ENCODE measurements around the gene ANKRD63. TPM values are rescaled to one million over a fixed set of nuclear protein-coding genes. Genes with fewer than 3 reads are reported as not detected.
A peak's percentile ranks its signal among the peaks of the same experiment; 100 is the strongest.

Gene ANKRD63
- total and polyA plus RNA-seq, 2 of the 8 experiments (the other 6 are each of a cell fraction or from before 2014, with no cell fraction given) = 0.18 to 0.26 TPM

GRCh38 chr15:40277471-40277870 lies 5.4 kb downstream of the ANKRD63 start:
- Histone ChIP-seq H3K4ac (replicated peaks; ENCODE audit: insufficient read length, low read depth, low read length) (no peak overlapping the region), H3K4me2 (ENCODE audit: insufficient read depth in 1 of 2, low read depth in 2 of 2, low read length in 2 of 2) (no peak overlapping the region), H3K14ac (ENCODE audit: insufficient read length) (no peak overlapping the region), H3K4me1 (replicated peaks in 1 of 4; ENCODE audit: control insufficient read depth in 3 of 4, insufficient read depth in 4 of 4, low read length in 3 of 4) (peaks cover 7 to 24% (median 16%) of the 10 kb centered on the region in 4 experiments), H2BK15ac (ENCODE audit: low read length) (no peak overlapping the region; the same call in 1 of the 2 replicates), H3K27me3 (replicated peaks in 1 of 4; ENCODE audit: control insufficient read depth in 3 of 4, extremely low read depth in 1 of 4, insufficient read depth in 3 of 4, low read length in 3 of 4) (peaks cover 21 to 36% (median 29%) of the 10 kb centered on the region in 4 experiments; a peak in 6 of 7 replicates), H4K20me1 (replicated peaks in 1 of 2; ENCODE audit: control insufficient read depth in 1 of 2, insufficient read depth in 2 of 2, low read length in 2 of 2) (no peaks in the 10 kb centered on the region), H3K9me3 (ENCODE audit: insufficient read depth in 2 of 2, low read depth in 1 of 2, low read length in 1 of 2) (no peaks in the 10 kb centered on the region), H3K27ac (ENCODE audit: low read depth, low read length) (no peak overlapping the region), H3K23ac (ENCODE audit: insufficient read length) (no peak overlapping the region), H3K23me2 (ENCODE audit: low read depth, low read length) (peaks cover 12% of the 10 kb centered on the region; the same call in 1 of the 2 replicates), H3K79me2 (ENCODE audit: control insufficient read depth in 1 of 2, insufficient read depth in 2 of 2, low read length in 2 of 2) (no peaks in the 10 kb centered on the region), H3K79me1 (ENCODE audit: low read depth, low read length) (no peaks in the 10 kb centered on the region), H2BK20ac (ENCODE audit: low read length) (no peak overlapping the region), H2BK12ac (ENCODE audit: low read depth, low read length) (no peak overlapping the region), H4K5ac (ENCODE audit: insufficient read length, low read depth, low read length) (no peak overlapping the region), H4K91ac (replicated peaks; ENCODE audit: insufficient read length, low read length) (no peak overlapping the region), H2AK5ac (ENCODE audit: low read depth, low read length) (no peak overlapping the region), H3K18ac (ENCODE audit: extremely low read depth, low read length) (no peak overlapping the region), H3K9ac (replicated peaks in 1 of 4; ENCODE audit: extremely low read depth in 1 of 4, low read depth in 3 of 4, low read length in 3 of 4) (no peak overlapping the region), H3K36me3 (ENCODE audit: control insufficient read depth in 2 of 4, insufficient read depth in 4 of 4, low read length in 3 of 4) (peaks cover 0 to 11% (median 0%) of the 10 kb centered on the region in 4 experiments; a peak in 1 of 8 replicates), H2BK120ac (replicated peaks; ENCODE audit: low read depth, low read length) (no peak overlapping the region), H2BK5ac (ENCODE audit: low read depth, low read length) (0 out of 2 replicates have a peak overlapping the region, but pooled peaks have one; percentile 52), H3K4me3 (ENCODE audit: extremely low read depth in 1 of 4, insufficient read depth in 2 of 4, low read depth in 3 of 4, low read length in 4 of 4) (no peak overlapping the region), H3K56ac (replicated peaks; ENCODE audit: insufficient read length, low read depth, low read length) (no peak overlapping the region), H2AFZ (ENCODE audit: low read length) (no peak overlapping the region), H4K8ac (ENCODE audit: extremely low read depth, insufficient read depth, low read length) (no peak overlapping the region)
- WGBS, 2 experiments (ENCODE audit: extremely low coverage in 1 of 2, insufficient coverage in 1 of 2, insufficient read length in 1 of 2, insufficient replicate concordance in 2 of 2, low coverage in 1 of 2, low lambda C conversion rate in 2 of 2, missing lambda C conversion rate in 1 of 2) = 77% methylated on average over 16 of the region's 16 CpGs; no CpG with 5 or more reads in 1 of the 2 experiments
- POLR2A ChIA-PET (ENCODE audit: partially characterized antibody) = interaction anchor here (1.7 kb wide), 1 partner anchor 12 kb away, joined by 5 read pairs; no protein-coding TSS in a partner anchor
- FAIRE-seq (no peak), DNase-seq (ENCODE audit: low read depth in 1 of 2, low spot score in 2 of 2) (no peak)
- CTCF ChIA-PET (ENCODE audit: partially characterized antibody) = interaction anchor here (2.1 to 27.9 kb wide), 7 partner anchors 15 to 239 kb away, joined by 4 to 1340 read pairs (median 295); partner anchors contain the start of genes CCDC9B, INAFM2, PAK6 and PLCB2
- TF ChIP-seq, protein P1, sequence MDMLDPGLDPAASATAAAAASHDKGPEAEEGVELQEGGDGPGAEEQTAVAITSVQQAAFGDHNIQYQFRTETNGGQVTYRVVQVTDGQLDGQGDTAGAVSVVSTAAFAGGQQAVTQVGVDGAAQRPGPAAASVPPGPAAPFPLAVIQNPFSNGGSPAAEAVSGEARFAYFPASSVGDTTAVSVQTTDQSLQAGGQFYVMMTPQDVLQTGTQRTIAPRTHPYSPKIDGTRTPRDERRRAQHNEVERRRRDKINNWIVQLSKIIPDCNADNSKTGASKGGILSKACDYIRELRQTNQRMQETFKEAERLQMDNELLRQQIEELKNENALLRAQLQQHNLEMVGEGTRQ (IDR thresholded peaks at IDR 0.05; ENCODE audit: low read length) = no peak
- TF ChIP-seq RAD21 (IDR thresholded peaks at IDR 0.05 in 1 of 2, conservative IDR thresholded peaks at IDR 0.05 in 1 of 2; ENCODE audit: low read depth in 2 of 2, low read length in 2 of 2) (no peak), POU5F1 (IDR thresholded peaks at IDR 0.05; ENCODE audit: low read depth, low read length) (no peak), POLR2A (IDR thresholded peaks at IDR 0.05; ENCODE audit: control extremely low read depth in 1 of 2, low read depth in 2 of 2, low read length in 2 of 2) (no peak), CREB1 (IDR thresholded peaks at IDR 0.05) (no peak), BRCA1 (IDR thresholded peaks at IDR 0.05; ENCODE audit: low read depth, low read length) (no peak), JUN (IDR thresholded peaks at IDR 0.05; ENCODE audit: low read depth, low read length) (no peak), GTF2F1 (IDR thresholded peaks at IDR 0.05; ENCODE audit: borderline replicate concordance, low read depth, low read length) (no peak), RXRA (IDR thresholded peaks at IDR 0.05; ENCODE audit: insufficient read depth, low read depth, low read length) (no peak), PHF8 (conservative IDR thresholded peaks at IDR 0.05; ENCODE audit: low read depth, low read length) (no peak), SIN3A (conservative IDR thresholded peaks at IDR 0.05 in 1 of 2, IDR thresholded peaks at IDR 0.05 in 1 of 2; ENCODE audit: low read depth in 1 of 2, low read length in 2 of 2) (no peak), MAX (IDR thresholded peaks at IDR 0.05) (no peak)

Data from H1 (cell line).